HEK293 (cell line): ENCODE data around the gene LIN37.

ENCODE experiments used
- CTCF ChIA-PET: fragments of 350-600 bp; formaldehyde crosslinking; extraction: SDS; loops from one replicate; lab custom pipeline; 2021; ENCODE audit warnings: antibody characterized with exemption; lab: Yijun Ruan, JAX
- POLR2A ChIA-PET: fragments of 300-600 bp; formaldehyde crosslinking; extraction: SDS; loops from one replicate; lab custom pipeline; 2020; ENCODE audit warnings: antibody characterized with exemption, inconsistent platforms; lab: Yijun Ruan, JAX
- H3K27ac ChIP-seq: fragments of 200-500 bp; sonication (Bioruptor generic); 2 replicates; pipeline ENCODE4 v1.5.1; 2014; ENCODE audit warnings: low read depth, low read length, control low read depth, inconsistent platforms; ENCODE audit errors: extremely low read depth
- H3K36me3 ChIP-seq, 2 experiments: fragments of 200-500 bp in 1 of 2; sonication (Bioruptor generic) in 1 of 2; 1 replicate in 1 of 2; 2 replicates in 1 of 2; pipeline ENCODE4 v1.5.1; 2014 to 2017; ENCODE audit warnings: inconsistent platforms in 2 of 2, low read length in 2 of 2; ENCODE audit not compliant: control insufficient read depth in 2 of 2, insufficient read depth in 1 of 2
- H3K4me1 ChIP-seq: fragments of 200-500 bp; sonication (Bioruptor generic); 2 replicates; pipeline ENCODE4 v1.5.1; 2014; ENCODE audit warnings: mild to moderate bottlenecking, low read length, inconsistent platforms; ENCODE audit not compliant: control insufficient read depth, insufficient read depth
- H3K4me3 ChIP-seq: 2 replicates; pipeline ENCODE4 v1.5.1; 2011; ENCODE audit warnings: low read depth, mild to moderate bottlenecking, control low read depth, low read length, moderate library complexity
- H3K9me3 ChIP-seq: fragments of 200-500 bp; sonication (Bioruptor generic); 2 replicates; pipeline ENCODE4 v1.5.1; 2014; ENCODE audit warnings: low read depth, low read length, inconsistent platforms; ENCODE audit not compliant: control insufficient read depth, insufficient read depth
- FEZF1 ChIP-seq: fragments of 450-650 bp; formaldehyde crosslinking; IDR thresholded peaks from 2 replicates; pipeline ENCODE4 v1.5.1; 2016; ENCODE audit warnings: missing biosample characterization, missing genetic modification characterization
- GLIS1 ChIP-seq: fragments of 450-650 bp; formaldehyde crosslinking; IDR thresholded peaks from 2 replicates; pipeline ENCODE4 v1.5.1; 2016; ENCODE audit warnings: missing biosample characterization, missing genetic modification characterization
- HOXD13 ChIP-seq: sonication (generic); formaldehyde crosslinking; IDR thresholded peaks from 2 replicates; pipeline ENCODE4 v1.8.0; 2022; ENCODE audit warnings: missing genetic modification reagents, borderline replicate concordance
- PRDM1 ChIP-seq: fragments of 450-650 bp; formaldehyde crosslinking; IDR thresholded peaks from 2 replicates; pipeline ENCODE4; 2016; ENCODE audit warnings: missing biosample characterization, missing genetic modification characterization
- ZBTB20 ChIP-seq: fragments of 450-650 bp; formaldehyde crosslinking; IDR thresholded peaks from 2 replicates; pipeline ENCODE4 v1.5.1; 2016; ENCODE audit warnings: missing biosample characterization, missing genetic modification characterization
- ZFP69B ChIP-seq: fragments of 450-650 bp; formaldehyde crosslinking; IDR thresholded peaks from 2 replicates; pipeline ENCODE4 v1.5.1; 2016; ENCODE audit warnings: missing biosample characterization, missing genetic modification characterization
- ZIC2 ChIP-seq: fragments of 450-650 bp; formaldehyde crosslinking; IDR thresholded peaks from 2 replicates; pipeline ENCODE4 v1.5.1; 2016; ENCODE audit warnings: missing biosample characterization, missing genetic modification characterization
- ZNF2 ChIP-seq: fragments of 450-650 bp; formaldehyde crosslinking; IDR thresholded peaks from 2 replicates; pipeline ENCODE4 v1.5.1; 2016; ENCODE audit warnings: missing biosample characterization, missing genetic modification characterization
- ZNF214 ChIP-seq: fragments of 450-650 bp; formaldehyde crosslinking; IDR thresholded peaks from 2 replicates; pipeline ENCODE4 v1.5.1; 2017; ENCODE audit warnings: missing biosample characterization, mild to moderate bottlenecking, missing genetic modification characterization, borderline replicate concordance
- ZNF302 ChIP-seq: fragments of 450-650 bp; formaldehyde crosslinking; IDR thresholded peaks from 2 replicates; pipeline ENCODE4 v1.5.1; 2016; ENCODE audit warnings: missing biosample characterization, missing genetic modification characterization, low read depth
- ZNF48 ChIP-seq: fragments of 450-650 bp; formaldehyde crosslinking; IDR thresholded peaks from 2 replicates; pipeline ENCODE4 v1.5.1; 2016; ENCODE audit warnings: missing biosample characterization, missing genetic modification characterization
- ZNF530 ChIP-seq: fragments of 450-650 bp; formaldehyde crosslinking; IDR thresholded peaks from 2 replicates; pipeline ENCODE4 v1.5.1; 2016; ENCODE audit warnings: low read depth, missing biosample characterization, missing genetic modification characterization
- ZNF571 ChIP-seq: fragments of 450-650 bp; formaldehyde crosslinking; IDR thresholded peaks from 2 replicates; pipeline ENCODE4 v1.5.0; 2017; ENCODE audit warnings: missing biosample characterization, missing genetic modification characterization
- ZNF664 ChIP-seq: fragments of 450-650 bp; formaldehyde crosslinking; IDR thresholded peaks from 2 replicates; pipeline ENCODE4 v1.5.1; 2016; ENCODE audit warnings: missing biosample characterization, missing genetic modification characterization
- ZXDB ChIP-seq: fragments of 450-650 bp; formaldehyde crosslinking; IDR thresholded peaks from 2 replicates; pipeline ENCODE4 v1.5.1; 2016; ENCODE audit warnings: missing biosample characterization, missing genetic modification characterization
- TF ChIP-seq, protein P1 (sequence below): fragments of 450-650 bp; formaldehyde crosslinking; IDR thresholded peaks from 2 replicates; pipeline ENCODE4 v1.5.1; 2016; ENCODE audit warnings: missing biosample characterization, missing genetic modification characterization
- TF ChIP-seq, protein P2 (sequence below): IDR thresholded peaks from 2 replicates; pipeline ENCODE4 v1.6.1; 2011; ENCODE audit warnings: mild to moderate bottlenecking, low read depth, low read length, borderline replicate concordance
- TF ChIP-seq, protein P3 (sequence below): fragments of 450-650 bp; formaldehyde crosslinking; IDR thresholded peaks from 2 replicates; pipeline ENCODE4 v1.5.1; 2016; ENCODE audit warnings: missing biosample characterization, missing genetic modification characterization
- TF ChIP-seq, protein P4 (sequence below): fragments of 450-650 bp; formaldehyde crosslinking; IDR thresholded peaks from 2 replicates; pipeline ENCODE4 v1.5.1; 2016; ENCODE audit warnings: missing biosample characterization, missing genetic modification characterization

The LIN37 gene

DNA sequence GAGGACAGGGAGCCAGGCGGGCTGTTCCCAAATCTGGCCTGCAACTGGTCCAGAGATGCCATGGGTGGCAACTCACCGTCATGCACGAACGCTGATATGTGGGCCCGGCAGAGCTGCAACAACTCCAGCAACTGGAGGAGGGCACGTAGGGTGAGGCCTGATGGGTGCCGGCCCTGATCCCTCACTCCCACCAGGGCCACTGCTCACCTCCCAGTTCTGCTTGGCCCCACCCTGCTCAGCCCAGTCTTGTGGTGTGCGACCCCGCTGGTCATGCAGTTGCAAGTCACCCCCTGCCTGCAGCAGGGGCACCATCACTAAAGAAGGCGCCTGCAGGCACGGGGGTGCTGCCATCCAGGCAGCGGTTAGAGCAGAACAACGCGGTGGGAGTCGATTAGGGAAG lies 43.9 kb downstream of the LIN37 start:
- Histone ChIP-seq H3K27ac (no peak overlapping the region), H3K4me1 (no peaks in the 10 kb centered on the region), H3K9me3 (no peaks in the 10 kb centered on the region), H3K4me3 (no peak overlapping the region), H3K36me3 (no peaks in the 10 kb centered on the region; a peak in 1 of 3 replicates)
- POLR2A ChIA-PET = no interaction called here
- CTCF ChIA-PET = interaction anchor here (0.6 to 1.0 kb wide), 2 partner anchors 10 to 43 kb away, joined by 3 to 4 read pairs; no protein-coding TSS in a partner anchor
- TF ChIP-seq ZBTB20 (tag by site-specific recombination) (no peak), PRDM1 (tag by site-specific recombination) (no peak), ZNF530 (tag by site-specific recombination) (no peak), ZFP69B (tag by site-specific recombination) (no peak), ZNF214 (tag by site-specific recombination) (no peak), ZNF302 (tag by site-specific recombination) (no peak), ZNF2 (tag by site-specific recombination) (no peak), ZNF48 (tag by site-specific recombination) (no peak), ZNF664 (no peak), HOXD13 (no peak), GLIS1 (tag by site-specific recombination) (no peak), ZIC2 (0 out of 2 replicates have a peak, but pooled peaks have one; percentile 14), ZXDB (tag by site-specific recombination) (no peak), FEZF1 (no peak), ZNF571 (tag by site-specific recombination) (no peak)
- TF ChIP-seq, protein P1, sequence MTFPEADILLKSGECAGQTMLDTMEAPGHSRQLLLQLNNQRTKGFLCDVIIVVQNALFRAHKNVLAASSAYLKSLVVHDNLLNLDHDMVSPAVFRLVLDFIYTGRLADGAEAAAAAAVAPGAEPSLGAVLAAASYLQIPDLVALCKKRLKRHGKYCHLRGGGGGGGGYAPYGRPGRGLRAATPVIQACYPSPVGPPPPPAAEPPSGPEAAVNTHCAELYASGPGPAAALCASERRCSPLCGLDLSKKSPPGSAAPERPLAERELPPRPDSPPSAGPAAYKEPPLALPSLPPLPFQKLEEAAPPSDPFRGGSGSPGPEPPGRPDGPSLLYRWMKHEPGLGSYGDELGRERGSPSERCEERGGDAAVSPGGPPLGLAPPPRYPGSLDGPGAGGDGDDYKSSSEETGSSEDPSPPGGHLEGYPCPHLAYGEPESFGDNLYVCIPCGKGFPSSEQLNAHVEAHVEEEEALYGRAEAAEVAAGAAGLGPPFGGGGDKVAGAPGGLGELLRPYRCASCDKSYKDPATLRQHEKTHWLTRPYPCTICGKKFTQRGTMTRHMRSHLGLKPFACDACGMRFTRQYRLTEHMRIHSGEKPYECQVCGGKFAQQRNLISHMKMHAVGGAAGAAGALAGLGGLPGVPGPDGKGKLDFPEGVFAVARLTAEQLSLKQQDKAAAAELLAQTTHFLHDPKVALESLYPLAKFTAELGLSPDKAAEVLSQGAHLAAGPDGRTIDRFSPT = 0 out of 2 replicates have a peak, but pooled peaks have one; percentile 21
- TF ChIP-seq, protein P2, sequence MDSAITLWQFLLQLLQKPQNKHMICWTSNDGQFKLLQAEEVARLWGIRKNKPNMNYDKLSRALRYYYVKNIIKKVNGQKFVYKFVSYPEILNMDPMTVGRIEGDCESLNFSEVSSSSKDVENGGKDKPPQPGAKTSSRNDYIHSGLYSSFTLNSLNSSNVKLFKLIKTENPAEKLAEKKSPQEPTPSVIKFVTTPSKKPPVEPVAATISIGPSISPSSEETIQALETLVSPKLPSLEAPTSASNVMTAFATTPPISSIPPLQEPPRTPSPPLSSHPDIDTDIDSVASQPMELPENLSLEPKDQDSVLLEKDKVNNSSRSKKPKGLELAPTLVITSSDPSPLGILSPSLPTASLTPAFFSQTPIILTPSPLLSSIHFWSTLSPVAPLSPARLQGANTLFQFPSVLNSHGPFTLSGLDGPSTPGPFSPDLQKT = no peak
- TF ChIP-seq, protein P3, sequence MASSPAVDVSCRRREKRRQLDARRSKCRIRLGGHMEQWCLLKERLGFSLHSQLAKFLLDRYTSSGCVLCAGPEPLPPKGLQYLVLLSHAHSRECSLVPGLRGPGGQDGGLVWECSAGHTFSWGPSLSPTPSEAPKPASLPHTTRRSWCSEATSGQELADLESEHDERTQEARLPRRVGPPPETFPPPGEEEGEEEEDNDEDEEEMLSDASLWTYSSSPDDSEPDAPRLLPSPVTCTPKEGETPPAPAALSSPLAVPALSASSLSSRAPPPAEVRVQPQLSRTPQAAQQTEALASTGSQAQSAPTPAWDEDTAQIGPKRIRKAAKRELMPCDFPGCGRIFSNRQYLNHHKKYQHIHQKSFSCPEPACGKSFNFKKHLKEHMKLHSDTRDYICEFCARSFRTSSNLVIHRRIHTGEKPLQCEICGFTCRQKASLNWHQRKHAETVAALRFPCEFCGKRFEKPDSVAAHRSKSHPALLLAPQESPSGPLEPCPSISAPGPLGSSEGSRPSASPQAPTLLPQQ (tag by site-specific recombination) = peak; percentile 39; the same call in 1 of the 2 replicates
- TF ChIP-seq, protein P4, sequence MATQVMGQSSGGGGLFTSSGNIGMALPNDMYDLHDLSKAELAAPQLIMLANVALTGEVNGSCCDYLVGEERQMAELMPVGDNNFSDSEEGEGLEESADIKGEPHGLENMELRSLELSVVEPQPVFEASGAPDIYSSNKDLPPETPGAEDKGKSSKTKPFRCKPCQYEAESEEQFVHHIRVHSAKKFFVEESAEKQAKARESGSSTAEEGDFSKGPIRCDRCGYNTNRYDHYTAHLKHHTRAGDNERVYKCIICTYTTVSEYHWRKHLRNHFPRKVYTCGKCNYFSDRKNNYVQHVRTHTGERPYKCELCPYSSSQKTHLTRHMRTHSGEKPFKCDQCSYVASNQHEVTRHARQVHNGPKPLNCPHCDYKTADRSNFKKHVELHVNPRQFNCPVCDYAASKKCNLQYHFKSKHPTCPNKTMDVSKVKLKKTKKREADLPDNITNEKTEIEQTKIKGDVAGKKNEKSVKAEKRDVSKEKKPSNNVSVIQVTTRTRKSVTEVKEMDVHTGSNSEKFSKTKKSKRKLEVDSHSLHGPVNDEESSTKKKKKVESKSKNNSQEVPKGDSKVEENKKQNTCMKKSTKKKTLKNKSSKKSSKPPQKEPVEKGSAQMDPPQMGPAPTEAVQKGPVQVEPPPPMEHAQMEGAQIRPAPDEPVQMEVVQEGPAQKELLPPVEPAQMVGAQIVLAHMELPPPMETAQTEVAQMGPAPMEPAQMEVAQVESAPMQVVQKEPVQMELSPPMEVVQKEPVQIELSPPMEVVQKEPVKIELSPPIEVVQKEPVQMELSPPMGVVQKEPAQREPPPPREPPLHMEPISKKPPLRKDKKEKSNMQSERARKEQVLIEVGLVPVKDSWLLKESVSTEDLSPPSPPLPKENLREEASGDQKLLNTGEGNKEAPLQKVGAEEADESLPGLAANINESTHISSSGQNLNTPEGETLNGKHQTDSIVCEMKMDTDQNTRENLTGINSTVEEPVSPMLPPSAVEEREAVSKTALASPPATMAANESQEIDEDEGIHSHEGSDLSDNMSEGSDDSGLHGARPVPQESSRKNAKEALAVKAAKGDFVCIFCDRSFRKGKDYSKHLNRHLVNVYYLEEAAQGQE (tag by site-specific recombination) = no peak
